Measurements from ENCODE around the gene AREG.
"Not testable (repeated sequence)": the region's sequence is repeated elsewhere in the genome, so short reads cannot be mapped to it uniquely, and the experiment has no call there.

Gene AREG, protein sequence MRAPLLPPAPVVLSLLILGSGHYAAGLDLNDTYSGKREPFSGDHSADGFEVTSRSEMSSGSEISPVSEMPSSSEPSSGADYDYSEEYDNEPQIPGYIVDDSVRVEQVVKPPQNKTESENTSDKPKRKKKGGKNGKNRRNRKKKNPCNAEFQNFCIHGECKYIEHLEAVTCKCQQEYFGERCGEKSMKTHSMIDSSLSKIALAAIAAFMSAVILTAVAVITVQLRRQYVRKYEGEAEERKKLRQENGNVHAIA

GRCh38 chr4:74444891-74445642 is at the start of gene AREG:
Gene AREG (plus strand): TSS chr4:74445136. CDS start chr4:74445346, 210 bp downstream.
- no peak for DNase-seq

- no peak for DNase-seq
These were observed 49.3 kb upstream of the AREG start for GRCh38 chr4:74395633-74396032.

- no peak for DNase-seq
These were observed 47.0 kb upstream of the AREG start for GRCh38 chr4:74397748-74398426.

DNA sequence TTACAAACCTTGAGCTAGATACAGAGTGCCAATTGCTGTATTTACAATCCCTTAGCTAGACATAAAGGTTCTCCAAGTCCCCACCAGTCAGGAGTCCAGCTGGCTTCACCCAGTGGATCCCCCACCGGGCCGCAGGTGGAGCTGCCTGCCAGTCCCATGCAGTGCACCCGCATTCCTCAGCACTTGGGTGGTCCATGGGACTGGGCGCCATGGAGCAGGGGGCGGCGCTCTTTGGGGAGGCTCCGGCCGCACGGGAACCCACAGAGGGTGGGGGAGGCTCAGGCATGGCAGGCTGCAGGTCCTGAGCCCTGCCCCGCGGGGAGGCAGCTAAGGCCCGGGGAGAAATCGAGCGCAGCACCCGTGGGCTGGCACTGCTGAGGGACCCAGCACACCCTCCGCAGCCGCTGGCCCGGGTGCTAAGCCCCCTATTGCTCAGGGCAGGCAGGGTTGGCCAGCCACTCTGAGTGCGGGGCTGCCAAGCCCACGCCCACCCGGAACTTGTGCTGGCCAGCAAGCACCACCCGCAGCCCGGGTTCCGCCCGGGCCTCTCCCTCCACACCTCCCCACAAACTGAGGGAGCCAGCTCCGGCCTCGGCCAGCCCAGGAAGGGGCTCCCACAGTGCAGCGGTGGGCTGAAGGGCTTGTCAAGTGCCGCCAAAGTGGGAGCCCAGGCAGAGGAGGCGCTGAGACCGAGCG is 45.9 kb upstream of the AREG start:
- DNase-seq = not testable (repeated sequence)

DNA sequence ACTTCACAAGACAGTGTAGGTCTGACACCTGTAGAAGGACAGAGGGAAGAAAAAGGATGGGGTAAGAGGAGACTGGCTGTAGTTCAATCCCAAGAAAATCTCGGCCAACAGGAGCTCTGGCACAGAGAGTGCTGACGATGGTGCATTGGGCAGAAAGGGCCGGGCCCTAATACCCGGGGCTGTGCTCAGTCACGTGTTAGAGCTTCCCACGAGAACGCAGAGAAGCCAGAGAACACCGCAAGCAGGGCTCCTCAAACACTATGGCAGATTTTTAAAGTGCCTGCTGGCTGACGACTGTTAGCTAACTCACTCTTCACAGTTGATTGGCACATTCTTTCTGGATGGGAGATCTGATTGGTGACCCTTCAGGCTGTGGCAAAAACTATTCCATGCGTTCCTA is 44.5 kb upstream of the AREG start:
- DNase-seq = no peak

DNA sequence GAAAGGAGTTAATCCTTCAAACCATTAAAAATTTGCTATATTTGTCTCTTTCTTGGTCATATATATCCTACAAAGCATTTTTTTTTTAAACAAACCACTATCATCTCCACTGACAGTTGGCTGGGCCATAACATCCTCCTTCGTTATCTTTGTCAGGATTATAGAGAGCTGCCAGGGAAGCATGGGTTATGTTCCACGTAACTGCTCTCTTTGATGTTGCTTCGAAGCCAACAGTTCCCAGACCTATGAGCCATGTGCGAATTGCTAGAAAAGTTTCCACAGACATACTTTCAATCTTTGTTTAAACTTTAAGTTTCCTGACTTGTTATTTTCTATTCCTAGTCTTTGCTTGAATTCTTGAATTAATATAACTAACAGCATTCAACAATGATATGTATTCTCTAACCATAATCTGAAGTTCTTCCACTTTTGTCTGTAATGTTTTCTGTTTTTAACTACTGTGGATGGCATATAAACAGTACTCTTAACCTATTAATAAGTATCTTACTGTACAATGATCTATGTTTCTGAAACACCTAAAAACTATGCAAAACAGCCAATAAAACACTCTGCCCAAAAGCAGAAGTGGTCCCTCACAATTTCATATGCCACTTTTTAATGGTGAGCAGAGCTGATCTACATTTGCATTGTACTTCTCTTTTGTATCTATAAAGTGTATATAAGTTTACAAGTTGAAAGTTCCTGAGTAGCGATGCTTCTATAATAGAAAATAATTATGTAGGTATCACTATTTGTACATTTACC is 42.1 kb upstream of the AREG start:
- no peak for DNase-seq

DNA sequence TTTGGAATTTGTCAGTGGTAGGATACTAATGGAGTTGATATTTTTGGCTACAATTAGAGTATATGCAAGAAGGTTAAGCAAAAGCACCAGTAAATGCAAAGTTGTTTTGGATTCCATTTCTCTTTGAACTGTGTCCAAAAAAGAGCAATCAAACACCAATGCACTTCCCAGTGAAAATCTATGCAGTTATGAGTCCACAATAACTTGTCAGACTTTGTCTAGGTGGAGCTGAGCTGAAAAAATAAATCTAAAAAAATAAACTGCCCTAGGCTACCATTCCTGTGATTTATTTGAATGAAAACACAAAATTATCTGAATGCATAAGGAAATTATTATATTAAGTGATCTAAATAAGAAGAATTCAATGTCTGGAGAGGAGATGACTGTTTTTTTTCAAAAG is 37.0 kb upstream of the AREG start:
- DNase-seq = no peak

GRCh38 chr4:74408639-74409038 is 36.3 kb upstream of the AREG start:
- DNase-seq = no peak

DNA sequence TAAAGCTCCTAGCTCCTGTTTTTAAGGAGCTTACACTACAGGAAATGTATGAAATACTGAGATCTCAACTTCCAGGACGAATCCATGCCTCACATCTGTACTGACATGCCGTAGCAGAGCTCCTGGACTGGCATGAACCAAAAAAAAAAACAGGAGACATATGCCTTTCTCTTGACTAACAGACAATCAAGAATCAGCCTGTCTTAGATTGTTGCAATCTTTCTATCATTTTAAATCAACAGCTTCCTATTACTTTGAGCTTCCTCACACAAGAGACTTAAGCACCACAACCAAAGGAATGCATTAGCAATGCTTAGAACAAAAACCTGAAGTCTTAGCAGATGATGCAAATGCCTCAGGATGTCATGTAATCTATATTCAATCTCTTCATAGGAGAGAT is 34.7 kb upstream of the AREG start:
- DNase-seq = no peak

GRCh38 chr4:74412225-74412624 is 32.7 kb upstream of the AREG start:
- no peak for DNase-seq

- no peak for DNase-seq
These were observed 31.7 kb upstream of the AREG start for GRCh38 chr4:74413265-74413664.

- no peak for DNase-seq
These were observed 30.7 kb upstream of the AREG start for GRCh38 chr4:74414149-74414809.

GRCh38 chr4:74415602-74416300 is 29.2 kb upstream of the AREG start:
- no peak for DNase-seq

DNA sequence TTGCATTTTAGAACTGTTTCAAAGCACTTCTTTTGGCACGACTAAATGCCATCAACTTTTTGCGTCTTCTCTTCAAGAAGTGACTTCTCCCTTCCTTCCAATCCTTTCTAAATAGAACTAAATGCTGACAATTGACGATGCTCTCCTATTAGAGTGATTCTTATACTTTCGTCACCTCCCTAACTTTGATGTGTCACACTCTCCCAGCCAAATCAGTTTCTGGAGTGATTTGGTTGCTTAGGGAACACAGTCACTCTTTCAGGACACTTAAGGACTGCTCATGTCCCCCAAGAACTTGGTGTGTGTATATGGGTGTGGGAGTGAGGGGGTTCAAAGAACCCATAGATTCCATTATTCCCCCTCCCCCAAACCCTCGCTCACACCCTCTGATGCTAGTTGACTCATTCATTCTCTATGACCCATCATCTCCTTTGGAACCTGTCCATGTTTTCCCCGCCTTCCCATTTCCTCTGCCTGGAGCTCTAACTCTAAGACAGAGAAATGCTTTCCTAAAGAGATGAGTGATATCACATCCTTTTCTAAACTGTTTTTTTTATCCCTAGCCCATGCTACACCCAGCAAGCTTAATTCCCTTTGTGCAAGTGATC is 26.8 kb upstream of the AREG start:
- no peak for DNase-seq

DNA sequence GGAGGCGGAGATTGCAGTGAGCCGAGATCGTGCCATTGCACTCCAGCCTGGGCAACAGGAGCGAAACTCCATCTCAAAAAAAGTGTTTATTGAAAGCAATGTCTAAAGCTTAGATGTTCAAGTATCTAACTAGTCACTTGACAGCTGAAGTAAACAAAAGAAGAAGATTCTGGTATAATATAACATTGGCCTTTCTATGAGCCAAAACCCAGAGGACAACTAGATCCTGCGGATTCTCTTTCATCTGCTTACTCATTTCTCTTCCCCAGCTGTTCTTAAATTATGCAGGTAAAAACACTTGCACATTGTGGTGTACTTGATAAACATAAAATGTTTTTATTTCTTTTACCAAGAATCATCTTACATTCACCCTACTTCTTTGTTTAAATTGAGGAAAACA is 24.1 kb upstream of the AREG start:
- no peak for DNase-seq

- no peak for DNase-seq
These were observed 21.8 kb upstream of the AREG start for GRCh38 chr4:74423104-74423503.

GRCh38 chr4:74424111-74424510 is 20.8 kb upstream of the AREG start:
- DNase-seq = no peak

- no peak for DNase-seq
These were observed 18.8 kb upstream of the AREG start for GRCh38 chr4:74426101-74426500.

DNA sequence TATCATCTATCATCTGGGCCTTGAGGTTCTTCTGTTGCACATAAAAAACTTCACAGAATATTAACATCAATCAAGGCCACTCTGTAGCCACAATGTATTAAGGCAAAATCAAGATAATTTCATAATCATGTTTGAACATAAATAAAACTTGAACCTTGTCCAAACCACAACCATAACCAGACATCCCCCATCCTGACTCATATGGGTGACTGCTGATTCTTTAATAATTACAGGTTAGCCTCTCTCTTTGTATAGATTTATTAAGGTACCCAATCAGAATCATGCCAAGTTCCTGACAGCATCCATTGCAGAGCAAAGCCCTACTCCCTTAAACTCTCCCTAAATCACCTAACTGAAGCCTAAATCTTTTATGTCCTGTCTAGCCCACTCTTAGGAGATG is 16.7 kb upstream of the AREG start:
- no peak for DNase-seq

DNA sequence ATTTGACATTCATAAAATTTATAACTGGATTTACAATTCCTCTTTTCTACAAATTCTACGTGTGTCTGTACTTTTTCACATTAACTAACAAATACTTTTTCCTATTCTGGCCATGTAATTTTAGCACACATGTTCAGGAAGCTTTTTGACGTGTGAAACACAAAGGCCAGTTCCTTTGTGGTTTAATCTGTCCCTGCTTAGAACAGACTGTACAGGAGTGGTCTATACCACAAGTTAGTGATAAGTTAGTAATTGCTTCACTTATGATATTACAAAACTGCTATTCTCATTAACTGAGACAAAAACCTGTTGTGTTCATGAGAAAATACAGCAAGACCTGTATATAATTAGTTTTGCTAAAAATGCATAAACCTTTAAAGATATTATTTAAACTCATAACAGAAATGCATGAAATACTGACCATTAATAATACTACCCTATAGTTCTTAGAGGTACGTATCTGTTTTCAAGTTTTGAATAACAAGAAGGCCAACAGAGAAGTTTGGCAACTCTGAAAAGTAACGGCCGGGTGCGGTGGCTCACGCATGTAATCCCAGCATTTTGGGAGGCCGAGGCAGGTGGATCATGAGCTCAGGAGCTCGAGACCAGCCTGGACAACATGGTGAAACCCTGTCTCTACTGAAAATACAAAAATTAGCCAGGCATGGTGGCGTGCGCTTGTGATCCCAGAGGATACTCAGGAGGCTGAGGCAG is 13.7 kb upstream of the AREG start:
- no peak for DNase-seq
